Neural progenitor cell (in vitro differentiated cells): Measurements from ENCODE around the gene KDM3A. TPM values are rescaled to one million over a fixed set of nuclear protein-coding genes. Genes with fewer than 3 reads are reported as not detected.

Experiments used
- DNase-seq: peaks from one replicate; pipeline ENCODE4 v3.0.0-alpha.2; 2016; ENCODE audit warnings: low spot score
- H2AFZ ChIP-seq: fragments of 200-600 bp; sonication (generic); replicated peaks from 2 replicates; pipeline ENCODE4 v1.6.1; 2016; ENCODE audit warnings: antibody characterized with exemption
- H3F3A ChIP-seq: fragments of 200-600 bp; sonication (generic); 2 replicates; pipeline ENCODE4 v1.6.1; 2016; ENCODE audit warnings: antibody characterized with exemption, low read depth
- H3K27ac ChIP-seq: fragments of 200-600 bp; sonication (generic); 2 replicates; pipeline ENCODE4 v1.5.1; 2016; ENCODE audit warnings: mild to moderate bottlenecking
- H3K27me3 ChIP-seq: fragments of 200-600 bp; sonication (generic); 2 replicates; pipeline ENCODE4 v1.6.1; 2016; ENCODE audit warnings: mild to moderate bottlenecking, moderate library complexity
- H3K36me3 ChIP-seq: fragments of 200-600 bp; sonication (generic); 2 replicates; pipeline ENCODE4 v1.5.1; 2016
- H3K4me1 ChIP-seq: fragments of 200-600 bp; sonication (generic); 2 replicates; pipeline ENCODE4 v1.6.1; 2016; ENCODE audit warnings: mixed run types
- H3K4me2 ChIP-seq: fragments of 200-600 bp; sonication (generic); 2 replicates; pipeline ENCODE4 v1.6.1; 2016
- H3K4me3 ChIP-seq: fragments of 200-600 bp; sonication (generic); 2 replicates; pipeline ENCODE4 v1.5.1; 2016
- H3K79me2 ChIP-seq: fragments of 200-600 bp; sonication (generic); 2 replicates; pipeline ENCODE4 v1.6.1; 2016; ENCODE audit warnings: low read depth
- H3K9ac ChIP-seq: fragments of 200-600 bp; sonication (generic); 2 replicates; pipeline ENCODE4 v1.6.1; 2016
- H3K9me3 ChIP-seq: fragments of 200-600 bp; sonication (generic); 2 replicates; pipeline ENCODE4 v1.5.1; 2016; ENCODE audit warnings: low read depth
- H4K20me1 ChIP-seq: fragments of 200-600 bp; sonication (generic); 2 replicates; pipeline ENCODE4 v1.6.1; 2016; ENCODE audit warnings: low read depth
- H3K27ac Mint-ChIP-seq: 3 replicates; pipeline ENCODE4 v1.8.0; 2021; ENCODE audit warnings: mixed read lengths
- H3K27me3 Mint-ChIP-seq: 2 replicates; pipeline ENCODE4 v1.8.0; 2022; ENCODE audit warnings: low read depth, mild to moderate bottlenecking, inconsistent platforms, moderate library complexity, mixed read lengths; ENCODE audit not compliant: insufficient read depth
- H3K36me3 Mint-ChIP-seq: 3 replicates; pipeline ENCODE4 v1.8.0; 2021; ENCODE audit warnings: mixed read lengths
- H3K4me1 Mint-ChIP-seq: 3 replicates; pipeline ENCODE4 v1.8.0; 2021; ENCODE audit warnings: mixed read lengths
- H3K4me3 Mint-ChIP-seq: 3 replicates; pipeline ENCODE4 v1.8.0; 2021; ENCODE audit warnings: mild to moderate bottlenecking, moderate library complexity, mixed read lengths
- H3K9me3 Mint-ChIP-seq: 3 replicates; pipeline ENCODE4 v1.8.0; 2020; ENCODE audit warnings: mixed read lengths
- EZH2 ChIP-seq: fragments of 200-600 bp; sonication (generic); IDR thresholded peaks from 2 replicates; pipeline ENCODE4 v1.6.1; 2017; ENCODE audit warnings: antibody characterized with exemption, mild to moderate bottlenecking, moderate library complexity
- EZH2phosphoT487 ChIP-seq: fragments of 200-600 bp; sonication (generic); IDR thresholded peaks from 2 replicates; pipeline ENCODE4 v1.6.1; 2017; ENCODE audit warnings: antibody characterized with exemption
- total RNA-seq: library from RNA; depleted of rRNA; stranded (reverse); fragments of >200 nt; gene quantifications from 2 replicates; pipeline ENCODE4 v1.2.3, GENCODE V29; 2015; ENCODE audit warnings: low replicate concordance
- TF ChIP-seq, protein P1 (sequence below): fragments of 200-600 bp; sonication (generic); IDR thresholded peaks from 2 replicates; pipeline ENCODE4 v1.5.1; 2017; ENCODE audit warnings: antibody characterized with exemption, mild to moderate bottlenecking

The KDM3A gene
- total RNA-seq, 1 donor from 2014 or later, result 84.9 TPM

GRCh38 chr2:86488561-86489250, 47.5 kb downstream of the KDM3A start:
- no peak for DNase-seq
- Histone ChIP-seq H3K9ac (no peak overlapping the region), H2AFZ (no peak overlapping the region), H3K4me1 (no peaks in the 10 kb centered on the region), H3K9me3 (no peaks in the 10 kb centered on the region), H3K4me2 (no peak overlapping the region), H3K27me3 (no peaks in the 10 kb centered on the region), H3K79me2 (no peaks in the 10 kb centered on the region), H4K20me1 (peaks cover 3% of the 10 kb centered on the region), H3F3A (no peaks in the 10 kb centered on the region), H3K27ac (no peak overlapping the region), H3K4me3 (no peak overlapping the region), H3K36me3 (peaks cover 38% of the 10 kb centered on the region)
- Mint-ChIP-seq H3K27ac (no peak overlapping the region), H3K27me3 (no peaks in the 10 kb centered on the region), H3K4me3 (no peak overlapping the region), H3K9me3 (no peaks in the 10 kb centered on the region), H3K4me1 (no peaks in the 10 kb centered on the region), H3K36me3 (peaks cover 79% of the 10 kb centered on the region)
- TF ChIP-seq, protein P1, sequence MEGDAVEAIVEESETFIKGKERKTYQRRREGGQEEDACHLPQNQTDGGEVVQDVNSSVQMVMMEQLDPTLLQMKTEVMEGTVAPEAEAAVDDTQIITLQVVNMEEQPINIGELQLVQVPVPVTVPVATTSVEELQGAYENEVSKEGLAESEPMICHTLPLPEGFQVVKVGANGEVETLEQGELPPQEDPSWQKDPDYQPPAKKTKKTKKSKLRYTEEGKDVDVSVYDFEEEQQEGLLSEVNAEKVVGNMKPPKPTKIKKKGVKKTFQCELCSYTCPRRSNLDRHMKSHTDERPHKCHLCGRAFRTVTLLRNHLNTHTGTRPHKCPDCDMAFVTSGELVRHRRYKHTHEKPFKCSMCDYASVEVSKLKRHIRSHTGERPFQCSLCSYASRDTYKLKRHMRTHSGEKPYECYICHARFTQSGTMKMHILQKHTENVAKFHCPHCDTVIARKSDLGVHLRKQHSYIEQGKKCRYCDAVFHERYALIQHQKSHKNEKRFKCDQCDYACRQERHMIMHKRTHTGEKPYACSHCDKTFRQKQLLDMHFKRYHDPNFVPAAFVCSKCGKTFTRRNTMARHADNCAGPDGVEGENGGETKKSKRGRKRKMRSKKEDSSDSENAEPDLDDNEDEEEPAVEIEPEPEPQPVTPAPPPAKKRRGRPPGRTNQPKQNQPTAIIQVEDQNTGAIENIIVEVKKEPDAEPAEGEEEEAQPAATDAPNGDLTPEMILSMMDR, result no peak
- no peak for TF ChIP-seq EZH2
- TF ChIP-seq EZH2phosphoT487, result no peak

DNA sequence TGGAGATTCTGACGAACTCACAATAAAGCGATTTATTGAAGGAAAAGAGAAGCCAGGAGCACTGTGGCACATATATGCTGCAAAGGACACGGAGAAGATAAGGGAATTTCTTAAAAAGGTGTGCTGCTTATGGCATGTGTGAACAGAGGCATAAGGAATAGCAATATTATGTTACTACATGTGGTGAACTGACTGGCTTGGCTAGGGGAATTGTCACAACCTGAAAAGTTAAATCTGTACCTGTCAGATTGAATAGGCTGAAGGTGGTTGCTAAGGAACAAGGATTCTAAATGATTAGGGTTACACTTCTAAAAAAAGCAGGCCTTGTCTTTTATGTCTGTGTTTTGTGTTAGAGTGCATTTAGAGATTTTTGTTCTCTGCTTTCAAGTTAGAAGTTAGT, 48.4 kb downstream of the KDM3A start:
- H3K27ac Mint-ChIP-seq, result no peak overlapping the region
- Histone ChIP-seq H3F3A (no peaks in the 10 kb centered on the region), H2AFZ (no peak overlapping the region), H3K9me3 (no peaks in the 10 kb centered on the region), H3K4me3 (no peak overlapping the region), H3K27me3 (no peaks in the 10 kb centered on the region), H3K9ac (no peak overlapping the region), H3K36me3 (peaks cover 45% of the 10 kb centered on the region), H3K4me1 (no peaks in the 10 kb centered on the region), H4K20me1 (peaks cover 3% of the 10 kb centered on the region), H3K4me2 (no peak overlapping the region), H3K27ac (no peak overlapping the region), H3K79me2 (no peaks in the 10 kb centered on the region)
- H3K4me1 Mint-ChIP-seq, result no peaks in the 10 kb centered on the region
- no peaks in the 10 kb centered on the region for H3K9me3 Mint-ChIP-seq
- no peak overlapping the region for H3K4me3 Mint-ChIP-seq
- DNase-seq, result no peak
- no peaks in the 10 kb centered on the region for H3K27me3 Mint-ChIP-seq
- TF ChIP-seq EZH2phosphoT487 (no peak), EZH2 (no peak)
- TF ChIP-seq, protein P1, result no peak
- peaks cover 79% of the 10 kb centered on the region for H3K36me3 Mint-ChIP-seq

DNA sequence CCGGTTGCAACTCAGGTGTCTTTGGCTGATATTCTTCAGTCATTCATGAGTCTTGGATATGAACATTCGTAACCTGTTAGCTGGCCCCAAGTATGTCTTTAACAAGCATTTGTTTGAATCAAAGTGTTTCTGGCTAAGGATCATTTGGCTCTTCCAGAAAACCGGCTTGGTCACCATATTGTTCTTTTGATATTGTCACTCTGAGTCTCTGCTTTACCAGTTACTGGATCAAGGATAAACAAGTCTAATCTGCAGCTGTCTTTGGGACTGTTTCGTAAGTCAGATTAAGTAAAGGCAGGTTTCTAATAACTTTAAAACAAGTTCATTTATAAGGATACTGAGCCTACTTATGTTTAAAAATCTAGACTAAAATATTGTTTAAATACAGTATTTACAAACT, 49.1 kb downstream of the KDM3A start:
- no peaks in the 10 kb centered on the region for H3K27me3 Mint-ChIP-seq
- no peak overlapping the region for H3K4me2 ChIP-seq
- peaks cover 2% of the 10 kb centered on the region for H3K9me3 Mint-ChIP-seq
- H3K27ac Mint-ChIP-seq, result no peak overlapping the region
- no peaks in the 10 kb centered on the region for H3K4me1 Mint-ChIP-seq
- DNase-seq, result no peak
- H3K27me3 ChIP-seq, result no peaks in the 10 kb centered on the region
- H3K4me3 Mint-ChIP-seq, result no peak overlapping the region
- no peaks in the 10 kb centered on the region for H3K4me1 ChIP-seq
- no peaks in the 10 kb centered on the region for H3K9me3 ChIP-seq
- H2AFZ ChIP-seq, result no peak overlapping the region
- no peak overlapping the region for H3K4me3 ChIP-seq
- no peak overlapping the region for H3K27ac ChIP-seq
- peaks cover 41% of the 10 kb centered on the region for H3K36me3 ChIP-seq
- H3F3A ChIP-seq, result no peaks in the 10 kb centered on the region
- no peak for TF ChIP-seq EZH2
- TF ChIP-seq, protein P1, result no peak
- no peak for TF ChIP-seq EZH2phosphoT487
- peaks cover 3% of the 10 kb centered on the region for H4K20me1 ChIP-seq
- no peak overlapping the region for H3K9ac ChIP-seq
- no peaks in the 10 kb centered on the region for H3K79me2 ChIP-seq
- peaks cover 77% of the 10 kb centered on the region for H3K36me3 Mint-ChIP-seq
